Measurements from ENCODE around the gene KANSL1. TPM values are rescaled to one million over a fixed set of nuclear protein-coding genes. Genes with fewer than 3 reads are reported as not detected.

Gene KANSL1
- total RNA-seq, 1 experiment from 2014 or later, result 47.6 TPM

GRCh38 chr17:46000757-46001156, 192.5 kb downstream of the KANSL1 start:
- Histone ChIP-seq H3K9me3 (ENCODE audit: low read length) (no peaks in the 10 kb centered on the region), H4K20me1 (ENCODE audit: low read length) (no peaks in the 10 kb centered on the region), H2AFZ (ENCODE audit: low read length) (no peak overlapping the region), H3K4me2 (ENCODE audit: low read length) (no peak overlapping the region), H3K27me3 (ENCODE audit: low read length) (no peaks in the 10 kb centered on the region), H3K4me1 (ENCODE audit: insufficient read depth, low read length) (peaks cover 12% of the 10 kb centered on the region), H3K9ac (ENCODE audit: low read length) (no peak overlapping the region), H3K4me3 (ENCODE audit: low read length) (no peak overlapping the region), H3K36me3 (ENCODE audit: low read depth, low read length) (no peaks in the 10 kb centered on the region), H3K79me2 (ENCODE audit: low read length) (no peaks in the 10 kb centered on the region), H3F3A (ENCODE audit: low read length, unreplicated experiment) (no peaks in the 10 kb centered on the region), H3K9me2 (replicated peaks; ENCODE audit: low read length) (no peaks in the 10 kb centered on the region), H3K27ac (ENCODE audit: low read length) (no peak overlapping the region)
- DNase-seq (no peak), ATAC-seq (no peak)
- ChIA-PET POLR2A (ENCODE audit: unreplicated experiment) (no interaction called here), CTCF (no interaction called here)
- intact Hi-C loops (cut with micrococcal nuclease), result loop anchor here (5.0 kb wide), 1 partner anchor 197 kb away; no protein-coding TSS in a partner anchor
- TF ChIP-seq EZH2 (IDR thresholded peaks at IDR 0.05; ENCODE audit: low read length, unreplicated experiment) (no peak), EZH2phosphoT487 (IDR thresholded peaks at IDR 0.05; ENCODE audit: borderline replicate concordance, low read length) (no peak), CTCF (conservative IDR thresholded peaks at IDR 0.05; ENCODE audit: low read depth, low read length) (no peak)
- BruUV-seq (replicated peaks), result no TSS peak

DNA sequence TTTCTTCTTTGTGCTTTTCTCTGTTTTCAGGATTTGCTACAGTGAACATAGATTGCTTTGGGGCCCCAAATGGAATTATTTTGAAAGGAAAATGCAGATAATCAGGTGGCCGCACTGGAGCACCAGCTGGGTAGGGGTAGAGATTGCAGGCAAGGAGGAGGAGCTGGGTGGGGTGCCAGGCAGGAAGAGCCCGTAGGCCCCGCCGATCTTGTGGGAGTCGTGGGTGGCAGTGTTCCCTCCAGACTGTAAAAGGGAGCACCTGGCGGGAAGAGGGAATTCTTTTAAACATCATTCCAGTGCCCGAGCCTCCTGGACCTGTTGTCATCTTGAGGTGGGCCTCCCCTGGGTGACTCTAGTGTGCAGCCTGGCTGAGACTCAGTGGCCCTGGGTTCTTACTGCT, 192.9 kb downstream of the KANSL1 start:
- intact Hi-C loops (cut with micrococcal nuclease), result loop anchor here (5.0 kb wide), 1 partner anchor 197 kb away; no protein-coding TSS in a partner anchor
- POLR2A ChIA-PET (ENCODE audit: unreplicated experiment), result no interaction called here

More for the DNA sequence above, 192.9 kb downstream of the KANSL1 start:
- Histone ChIP-seq H3K9me2 (replicated peaks; ENCODE audit: low read length) (no peaks in the 10 kb centered on the region), H3K36me3 (ENCODE audit: low read depth, low read length) (no peaks in the 10 kb centered on the region), H3K9me3 (ENCODE audit: low read length) (no peaks in the 10 kb centered on the region), H3K27ac (ENCODE audit: low read length) (no peak overlapping the region), H3F3A (ENCODE audit: low read length, unreplicated experiment) (no peaks in the 10 kb centered on the region), H3K27me3 (ENCODE audit: low read length) (no peaks in the 10 kb centered on the region), H3K4me2 (ENCODE audit: low read length) (no peak overlapping the region), H2AFZ (ENCODE audit: low read length) (no peak overlapping the region), H3K9ac (ENCODE audit: low read length) (no peak overlapping the region), H3K4me3 (ENCODE audit: low read length) (no peak overlapping the region), H4K20me1 (ENCODE audit: low read length) (no peaks in the 10 kb centered on the region), H3K4me1 (ENCODE audit: insufficient read depth, low read length) (peaks cover 12% of the 10 kb centered on the region), H3K79me2 (ENCODE audit: low read length) (no peaks in the 10 kb centered on the region)
- DNase-seq (no peak), ATAC-seq (no peak)
- CTCF ChIA-PET, result no interaction called here
- TF ChIP-seq EZH2phosphoT487 (IDR thresholded peaks at IDR 0.05; ENCODE audit: borderline replicate concordance, low read length) (no peak), CTCF (conservative IDR thresholded peaks at IDR 0.05; ENCODE audit: low read depth, low read length) (no peak), EZH2 (IDR thresholded peaks at IDR 0.05; ENCODE audit: low read length, unreplicated experiment) (no peak)
- BruUV-seq (replicated peaks), result no TSS peak

Measured in PC-3 (cell line).